Gastroesophageal sphincter (tissue), 3 donors: ENCODE data around the gene PCSK5.

Experiments
- CTCF ChIP-seq, 4 experiments: fragments of 200-600 bp in 2 of 4; fragments of 450-650 bp in 2 of 4; sonication (generic) in 1 of 4; IDR thresholded peaks; one replicate each; pipeline ENCODE4 v1.5.1; 2017 to 2019; ENCODE audit warnings: antibody characterized with exemption in 4 of 4, mild to moderate bottlenecking in 2 of 4, moderate library complexity in 2 of 4
- EP300 ChIP-seq: sonication (generic); formaldehyde crosslinking; IDR thresholded peaks from one replicate; pipeline ENCODE4 v1.6.1; 2017; ENCODE audit warnings: antibody characterized with exemption, mild to moderate bottlenecking
- POLR2A ChIP-seq, 2 donors: fragments of 450-650 bp; IDR thresholded peaks; one replicate each; pipeline ENCODE4 v1.6.1; 2017; ENCODE audit warnings: antibody characterized with exemption in 2 of 2, mild to moderate bottlenecking in 2 of 2, moderate library complexity in 1 of 2
- POLR2AphosphoS5 ChIP-seq: sonication (generic); formaldehyde crosslinking; IDR thresholded peaks from one replicate; pipeline ENCODE4 v1.6.1; 2017; ENCODE audit warnings: antibody characterized with exemption

GRCh38 chr9:75844321-75844720, 46.2 kb upstream of the PCSK5 start:
- TF ChIP-seq POLR2A (IDR thresholded peaks at IDR 0.05) (no peak), CTCF (IDR thresholded peaks at IDR 0.05) (no peak), POLR2AphosphoS5 (no peak), EP300 (no peak)
